ENCODE results near the gene FA2H. TPM values are rescaled to one million over a fixed set of nuclear protein-coding genes. Genes with fewer than 3 reads are reported as not detected.

Gene FA2H
- total and polyA plus RNA-seq, 2 of the 13 experiments (the other 11 are each of a cell fraction or from before 2014, with no cell fraction given) = 0.20 TPM; not detected in 1

DNA sequence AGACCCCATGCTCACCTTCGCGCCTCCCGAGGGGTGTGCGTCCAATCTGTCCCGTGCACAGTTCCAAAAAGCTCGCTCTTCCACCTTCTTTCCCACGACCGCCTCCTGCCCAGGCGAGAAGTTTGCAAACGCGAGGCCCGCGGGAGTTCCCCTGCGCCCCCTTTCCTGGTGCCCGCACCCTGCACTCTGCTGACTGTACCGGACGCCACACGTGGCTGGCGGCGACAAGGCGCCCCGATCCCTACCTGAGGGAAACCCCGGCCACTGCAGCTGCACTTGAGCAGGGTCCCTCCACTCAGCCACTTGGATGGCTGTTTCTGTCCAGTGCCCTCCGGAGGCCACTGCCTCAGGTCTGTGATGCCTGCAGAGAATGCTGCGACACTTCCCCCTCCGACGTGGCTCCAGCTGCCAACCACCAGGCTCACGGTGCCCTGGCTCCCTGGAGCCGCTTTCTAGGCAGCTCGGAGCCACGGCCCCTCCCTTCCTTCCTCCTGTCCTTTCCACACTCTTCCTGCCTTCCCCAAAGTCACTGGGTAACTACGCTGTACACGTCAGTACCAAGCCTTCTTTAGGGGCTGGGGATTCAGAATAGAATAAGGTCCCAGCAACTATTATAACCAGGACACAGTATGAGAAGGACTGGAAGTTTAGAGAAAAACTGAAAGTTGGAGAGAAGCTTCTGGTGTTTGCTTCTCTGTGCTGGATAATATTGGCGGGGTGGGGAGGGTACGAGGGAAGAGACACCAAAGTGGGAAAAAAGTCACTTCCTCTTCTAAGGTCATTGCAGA lies 74.0 kb downstream of the FA2H start, which contains the start of gene MLKL (continued):
- TF ChIP-seq HNRNPK (IDR thresholded peaks at IDR 0.05; ENCODE audit: low read depth, low read length, poor library complexity, severe bottlenecking) = peak; percentile 45
- TF ChIP-seq SKI (IDR thresholded peaks at IDR 0.05; ENCODE audit: partially characterized antibody) = no peak
- no peak for TF ChIP-seq HNRNPUL1 (IDR thresholded peaks at IDR 0.05; ENCODE audit: low read depth, low read length)
- no peak for TF ChIP-seq ZNF256 (CRISPR knock-in tag; conservative IDR thresholded peaks at IDR 0.05)
- no peak for TF ChIP-seq HNF4G (IDR thresholded peaks at IDR 0.05; ENCODE audit: borderline replicate concordance, low read depth, low read length)
- TF ChIP-seq HNF4G (CRISPR knock-in tag; IDR thresholded peaks at IDR 0.05; ENCODE audit: borderline replicate concordance, low read depth) = 0 out of 2 replicates have a peak, but pooled peaks have one; percentile 45
- no peak for TF ChIP-seq ZC3H4 (CRISPR knock-in tag; IDR thresholded peaks at IDR 0.05; ENCODE audit: borderline replicate concordance)
- TF ChIP-seq IRF2 (CRISPR knock-in tag; IDR thresholded peaks at IDR 0.05) = peak; percentile 87
- TF ChIP-seq RBM39 (IDR thresholded peaks at IDR 0.05; ENCODE audit: low read depth, low read length, poor library complexity, severe bottlenecking) = peak; percentile 13
- no peak for TF ChIP-seq ZKSCAN5 (CRISPR knock-in tag; IDR thresholded peaks at IDR 0.05)
- TF ChIP-seq JDP2 (CRISPR knock-in tag; IDR thresholded peaks at IDR 0.05; ENCODE audit: borderline replicate concordance) = no peak
- TF ChIP-seq ZFP36 (IDR thresholded peaks at IDR 0.05; ENCODE audit: borderline replicate concordance, low read depth, low read length, partially characterized antibody) = no peak
- TF ChIP-seq, protein P1, sequence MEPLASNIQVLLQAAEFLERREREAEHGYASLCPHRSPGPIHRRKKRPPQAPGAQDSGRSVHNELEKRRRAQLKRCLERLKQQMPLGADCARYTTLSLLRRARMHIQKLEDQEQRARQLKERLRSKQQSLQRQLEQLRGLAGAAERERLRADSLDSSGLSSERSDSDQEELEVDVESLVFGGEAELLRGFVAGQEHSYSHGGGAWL (CRISPR knock-in tag; IDR thresholded peaks at IDR 0.05) = peak; percentile 92
- no peak for TF ChIP-seq ZNF558 (CRISPR knock-in tag; IDR thresholded peaks at IDR 0.05; ENCODE audit: borderline replicate concordance)
- TF ChIP-seq ZMAT3 (CRISPR knock-in tag; conservative IDR thresholded peaks at IDR 0.05) = peak; percentile 92
- no peak for TF ChIP-seq HMGA1 (CRISPR knock-in tag; conservative IDR thresholded peaks at IDR 0.05)
- peak; percentile 69; the same call in 1 of the 2 replicates for TF ChIP-seq ZNF766 (CRISPR knock-in tag; IDR thresholded peaks at IDR 0.05; ENCODE audit: borderline replicate concordance)
- TF ChIP-seq, protein P2, sequence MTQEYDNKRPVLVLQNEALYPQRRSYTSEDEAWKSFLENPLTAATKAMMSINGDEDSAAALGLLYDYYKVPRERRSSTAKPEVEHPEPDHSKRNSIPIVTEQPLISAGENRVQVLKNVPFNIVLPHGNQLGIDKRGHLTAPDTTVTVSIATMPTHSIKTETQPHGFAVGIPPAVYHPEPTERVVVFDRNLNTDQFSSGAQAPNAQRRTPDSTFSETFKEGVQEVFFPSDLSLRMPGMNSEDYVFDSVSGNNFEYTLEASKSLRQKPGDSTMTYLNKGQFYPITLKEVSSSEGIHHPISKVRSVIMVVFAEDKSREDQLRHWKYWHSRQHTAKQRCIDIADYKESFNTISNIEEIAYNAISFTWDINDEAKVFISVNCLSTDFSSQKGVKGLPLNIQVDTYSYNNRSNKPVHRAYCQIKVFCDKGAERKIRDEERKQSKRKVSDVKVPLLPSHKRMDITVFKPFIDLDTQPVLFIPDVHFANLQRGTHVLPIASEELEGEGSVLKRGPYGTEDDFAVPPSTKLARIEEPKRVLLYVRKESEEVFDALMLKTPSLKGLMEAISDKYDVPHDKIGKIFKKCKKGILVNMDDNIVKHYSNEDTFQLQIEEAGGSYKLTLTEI (CRISPR knock-in tag; conservative IDR thresholded peaks at IDR 0.05) = no peak
- TF ChIP-seq ASH2L (IDR thresholded peaks at IDR 0.05; ENCODE audit: insufficient read length, low read depth, low read length) = peak; percentile 82
- peak; percentile 80; the same call in 1 of the 2 replicates for TF ChIP-seq ZNF205 (CRISPR knock-in tag; IDR thresholded peaks at IDR 0.05)
- TF ChIP-seq, protein P3, sequence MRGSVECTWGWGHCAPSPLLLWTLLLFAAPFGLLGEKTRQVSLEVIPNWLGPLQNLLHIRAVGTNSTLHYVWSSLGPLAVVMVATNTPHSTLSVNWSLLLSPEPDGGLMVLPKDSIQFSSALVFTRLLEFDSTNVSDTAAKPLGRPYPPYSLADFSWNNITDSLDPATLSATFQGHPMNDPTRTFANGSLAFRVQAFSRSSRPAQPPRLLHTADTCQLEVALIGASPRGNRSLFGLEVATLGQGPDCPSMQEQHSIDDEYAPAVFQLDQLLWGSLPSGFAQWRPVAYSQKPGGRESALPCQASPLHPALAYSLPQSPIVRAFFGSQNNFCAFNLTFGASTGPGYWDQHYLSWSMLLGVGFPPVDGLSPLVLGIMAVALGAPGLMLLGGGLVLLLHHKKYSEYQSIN (CRISPR knock-in tag; IDR thresholded peaks at IDR 0.05; ENCODE audit: borderline replicate concordance) = no peak
- TF ChIP-seq, protein P4, sequence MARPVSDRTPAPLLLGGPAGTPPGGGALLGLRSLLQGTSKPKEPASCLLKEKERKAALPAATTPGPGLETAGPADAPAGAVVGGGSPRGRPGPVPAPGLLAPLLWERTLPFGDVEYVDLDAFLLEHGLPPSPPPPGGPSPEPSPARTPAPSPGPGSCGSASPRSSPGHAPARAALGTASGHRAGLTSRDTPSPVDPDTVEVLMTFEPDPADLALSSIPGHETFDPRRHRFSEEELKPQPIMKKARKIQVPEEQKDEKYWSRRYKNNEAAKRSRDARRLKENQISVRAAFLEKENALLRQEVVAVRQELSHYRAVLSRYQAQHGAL (CRISPR knock-in tag; IDR thresholded peaks at IDR 0.05; ENCODE audit: not compliant biosample characterization) = no peak
- peak; percentile 90 for TF ChIP-seq BCL6 (CRISPR knock-in tag; IDR thresholded peaks at IDR 0.05)
- TF ChIP-seq, protein P5, sequence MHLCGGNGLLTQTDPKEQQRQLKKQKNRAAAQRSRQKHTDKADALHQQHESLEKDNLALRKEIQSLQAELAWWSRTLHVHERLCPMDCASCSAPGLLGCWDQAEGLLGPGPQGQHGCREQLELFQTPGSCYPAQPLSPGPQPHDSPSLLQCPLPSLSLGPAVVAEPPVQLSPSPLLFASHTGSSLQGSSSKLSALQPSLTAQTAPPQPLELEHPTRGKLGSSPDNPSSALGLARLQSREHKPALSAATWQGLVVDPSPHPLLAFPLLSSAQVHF (CRISPR knock-in tag; IDR thresholded peaks at IDR 0.05) = 0 out of 2 replicates have a peak, but pooled peaks have one; percentile 33
- TF ChIP-seq ZNF546 (CRISPR knock-in tag; conservative IDR thresholded peaks at IDR 0.05) = peak; percentile 81
